HCT116 (cell line): ENCODE results near the gene CAMK2N2. TPM values are rescaled to one million over a fixed set of nuclear protein-coding genes. Genes with fewer than 3 reads are reported as not detected.

Experiments
- ATAC-seq: fragments of 200-7000 bp; cut with Tn5 transposase; 2 replicates; pipeline ENCODE4 v1.9.1; 2020; ENCODE audit warnings: mild to moderate bottlenecking, moderate library complexity
- BruUV-seq: library from RNA; stranded (reverse); fragments of 400-500 nt; replicated peaks from 2 replicates; lab custom pipeline; 2021; lab: Mats Ljungman, UMichigan
- CTCF ChIA-PET: fragments of 300-600 bp; sonication (Branson Sonifier 250); formaldehyde crosslinking; loops from one replicate; lab custom pipeline; 2021; ENCODE audit warnings: antibody characterized with exemption; lab: Charles Lee
- POLR2A ChIA-PET: fragments of 300-600, 350-600 bp; sonication (Branson Sonifier 250); formaldehyde crosslinking; loops from one replicate; lab custom pipeline; 2021; ENCODE audit warnings: antibody characterized with exemption; lab: Charles Lee
- RAD21 ChIA-PET, 2 experiments: fragments of 300-600 bp; sonication (Branson Sonifier 250); formaldehyde crosslinking; loops; one replicate each; lab custom pipeline; 2023; ENCODE audit warnings: low total read pairs in 2 of 2; ENCODE audit not compliant: uncharacterized antibody in 2 of 2, unreplicated experiment in 2 of 2, low non-redundant PET in 1 of 2; lab: Charles Lee
- DNase-seq: peaks from one replicate; pipeline ENCODE4 v3.0.0-alpha.2; 2010; ENCODE audit warnings: low read depth, low spot score
- H2AFZ ChIP-seq: fragments of 200-600 bp; shearing (Covaris generic), sonication (generic); 2 replicates; pipeline ENCODE4 v1.6.1; 2017; ENCODE audit warnings: low read depth, mixed run types, mixed read lengths, antibody characterized with exemption, low read length; ENCODE audit not compliant: poor library complexity, severe bottlenecking
- H3K27ac ChIP-seq: 2 replicates; pipeline ENCODE4 v1.5.1; 2012; ENCODE audit warnings: low read depth, low read length
- H3K27me3 ChIP-seq: fragments of 200-600 bp; sonication (generic); 2 replicates; pipeline ENCODE4 v1.6.1; 2016; ENCODE audit warnings: mixed run types, low read length, mixed read lengths; ENCODE audit not compliant: insufficient read depth
- H3K36me3 ChIP-seq, 2 experiments: fragments of 200-500 bp in 1 of 2; fragments of 200-600 bp in 1 of 2; sonication (Bioruptor generic) in 1 of 2; sonication (generic) in 1 of 2; 2 replicates each; pipeline versions ENCODE4 v1.5.1 to v1.6.1; 2014 to 2016; ENCODE audit warnings: low read length in 2 of 2, inconsistent platforms in 1 of 2, mixed read lengths in 1 of 2, mixed run types in 1 of 2; ENCODE audit not compliant: insufficient read depth in 2 of 2, control insufficient read depth in 1 of 2
- H3K4me1 ChIP-seq, 2 experiments: fragments of 200-600 bp in 1 of 2; sonication (generic) in 1 of 2; 2 replicates each; pipeline versions ENCODE4 v1.5.1 to v1.6.1; 2012 to 2017; ENCODE audit warnings: low read length in 2 of 2, inconsistent platforms in 1 of 2, mild to moderate bottlenecking in 1 of 2, mixed read lengths in 1 of 2, mixed run types in 1 of 2, moderate library complexity in 1 of 2; ENCODE audit not compliant: insufficient read depth in 2 of 2, control insufficient read depth in 1 of 2
- H3K4me2 ChIP-seq: fragments of 200-600 bp; sonication (generic); 2 replicates; pipeline ENCODE4 v1.6.1; 2017; ENCODE audit warnings: mixed run types, low read length, mixed read lengths
- H3K4me3 ChIP-seq, 2 experiments: fragments of 200-600 bp in 1 of 2; sonication (generic) in 1 of 2; replicated peaks in 1 of 2; 2 replicates each; pipeline ENCODE4 v1.5.1; 2011 to 2016; ENCODE audit warnings: low read length in 2 of 2, control low read depth in 1 of 2, low read depth in 1 of 2, mild to moderate bottlenecking in 1 of 2, mixed read lengths in 1 of 2, mixed run types in 1 of 2
- H3K79me2 ChIP-seq: fragments of 200-600 bp; sonication (generic); 2 replicates; pipeline ENCODE4 v1.6.1; 2017; ENCODE audit warnings: mild to moderate bottlenecking, mixed run types, low read length, moderate library complexity, mixed read lengths; ENCODE audit not compliant: insufficient read depth
- H3K9ac ChIP-seq: fragments of 200-600 bp; sonication (generic); 2 replicates; pipeline ENCODE4 v1.6.1; 2016; ENCODE audit warnings: low read length, mixed read lengths
- H3K9me2 ChIP-seq: fragments of 200-600 bp; sonication (generic), shearing (Covaris generic); 2 replicates; pipeline ENCODE4 v1.6.1; 2017; ENCODE audit warnings: mixed run types, mild to moderate bottlenecking, moderate library complexity; ENCODE audit not compliant: insufficient read depth
- H3K9me3 ChIP-seq, 2 experiments: fragments of 200-500 bp in 1 of 2; fragments of 200-600 bp in 1 of 2; sonication (Bioruptor generic) in 1 of 2; sonication (generic) in 1 of 2; 2 replicates each; pipeline ENCODE4 v1.6.1; 2014 to 2017; ENCODE audit warnings: low read length in 2 of 2, mixed read lengths in 2 of 2, inconsistent platforms in 1 of 2, low read depth in 1 of 2, mild to moderate bottlenecking in 1 of 2, mixed run types in 1 of 2, moderate library complexity in 1 of 2; ENCODE audit not compliant: control insufficient read depth in 1 of 2, insufficient read depth in 1 of 2
- H4K20me1 ChIP-seq: fragments of 200-600 bp; sonication (generic), shearing (Covaris generic); 2 replicates; pipeline ENCODE4 v1.6.1; 2017; ENCODE audit warnings: mixed run types, mild to moderate bottlenecking, moderate library complexity; ENCODE audit not compliant: insufficient read depth
- ATF3 ChIP-seq: IDR thresholded peaks from 2 replicates; pipeline ENCODE4 v1.6.1; 2012
- CBX3 ChIP-seq: IDR thresholded peaks from 2 replicates; pipeline ENCODE4 v1.6.1; 2012; ENCODE audit warnings: low read depth
- CEBPB ChIP-seq: IDR thresholded peaks from 2 replicates; pipeline ENCODE4 v1.6.1; 2012; ENCODE audit warnings: low read depth
- EGR1 ChIP-seq: IDR thresholded peaks from 2 replicates; pipeline ENCODE4 v1.6.1; 2012; ENCODE audit warnings: low read depth
- EZH2 ChIP-seq: fragments of 200-600 bp; sonication (generic); IDR thresholded peaks from 2 replicates; pipeline ENCODE4 v1.6.1; 2017; ENCODE audit warnings: antibody characterized with exemption, mixed run types
- EZH2phosphoT487 ChIP-seq: fragments of 200-600 bp; IDR thresholded peaks from 2 replicates; pipeline ENCODE4 v1.6.1; 2018; ENCODE audit warnings: antibody characterized with exemption, borderline replicate concordance
- FOSL1 ChIP-seq: IDR thresholded peaks from 2 replicates; pipeline ENCODE4 v1.6.1; 2012; ENCODE audit warnings: low read depth
- JUND ChIP-seq: IDR thresholded peaks from 2 replicates; pipeline ENCODE4 v1.6.1; 2012
- MAX ChIP-seq: IDR thresholded peaks from 2 replicates; pipeline ENCODE4 v1.6.1; 2012
- POLR2A ChIP-seq: IDR thresholded peaks from 2 replicates; pipeline ENCODE4 v1.7.0; 2011; ENCODE audit warnings: borderline replicate concordance; ENCODE audit not compliant: insufficient read depth, insufficient read length; ENCODE audit errors: extremely low read depth
- POLR2AphosphoS5 ChIP-seq: IDR thresholded peaks from 2 replicates; pipeline ENCODE4 v1.6.1; 2011; ENCODE audit warnings: mild to moderate bottlenecking, low read depth, low read length, moderate library complexity
- RAD21 ChIP-seq: IDR thresholded peaks from 2 replicates; pipeline ENCODE4 v1.6.1; 2012; ENCODE audit warnings: low read depth, mild to moderate bottlenecking
- REST ChIP-seq: IDR thresholded peaks from 2 replicates; pipeline ENCODE4 v1.6.1; 2012; ENCODE audit warnings: low read depth
- SP1 ChIP-seq: IDR thresholded peaks from 2 replicates; pipeline ENCODE4 v1.6.1; 2012; ENCODE audit warnings: low read depth
- TCF7L2 ChIP-seq: IDR thresholded peaks from 2 replicates; pipeline ENCODE4 v1.7.0; 2011; ENCODE audit warnings: borderline replicate concordance, inconsistent platforms; ENCODE audit not compliant: insufficient read depth, insufficient read length; ENCODE audit errors: extremely low read depth
- YY1 ChIP-seq: IDR thresholded peaks from 2 replicates; pipeline ENCODE4 v1.6.1; 2011; ENCODE audit warnings: low read length, low read depth, moderate library complexity, mild to moderate bottlenecking; ENCODE audit not compliant: insufficient replicate concordance; ENCODE audit errors: extremely low read depth
- ZBTB33 ChIP-seq: IDR thresholded peaks from 2 replicates; pipeline ENCODE4 v1.6.1; 2011; ENCODE audit warnings: mild to moderate bottlenecking, low read length, moderate library complexity; ENCODE audit not compliant: insufficient replicate concordance; ENCODE audit errors: extremely low read depth
- ZFX ChIP-seq: fragments of 450-650 bp; IDR thresholded peaks from 2 replicates; pipeline ENCODE4 v1.6.1; 2017
- ZNF274 ChIP-seq: fragments of 200-500 bp; sonication (Bioruptor generic); IDR thresholded peaks from 2 replicates; pipeline ENCODE4 v1.6.1; 2014; ENCODE audit warnings: mild to moderate bottlenecking, low read depth, low read length, inconsistent platforms
- intact Hi-C: fragments of 100-400 bp; cut with micrococcal nuclease; formaldehyde crosslinking; loops from 2 replicates; pipeline ENCODE4 v1.10.0; 2022
- total RNA-seq: library from RNA; stranded (reverse); gene quantifications from one replicate; pipeline ENCODE4 v1.2.1, GENCODE V29; 2021; ENCODE audit not compliant: unreplicated experiment

CAMK2N2 gene
- total RNA-seq, 1 experiment from 2014 or later, result 5.1 TPM

GRCh38 chr3:184300378-184300720, 39.0 kb upstream of the CAMK2N2 start:
- no peak overlapping the region for H2AFZ ChIP-seq
- no peaks in the 10 kb centered on the region for H3K9me3 ChIP-seq
- no peaks in the 10 kb centered on the region for H4K20me1 ChIP-seq
- H3K9ac ChIP-seq, result peak overlapping the region; percentile 91
- POLR2A ChIA-PET, result no interaction called here
- no peaks in the 10 kb centered on the region for H3K27me3 ChIP-seq
- no peak for TF ChIP-seq POLR2AphosphoS5
- TF ChIP-seq RAD21, result no peak
- TF ChIP-seq ZNF274, result no peak
- no peak for TF ChIP-seq FOSL1
- TF ChIP-seq REST, result no peak
- TF ChIP-seq JUND, result no peak; the same call in 1 of the 2 replicates
- TF ChIP-seq ZBTB33, result no peak
- TF ChIP-seq ZFX, result no peak
- TF ChIP-seq ATF3, result no peak
- TF ChIP-seq CBX3, result no peak
- no peak for TF ChIP-seq YY1
- TF ChIP-seq CEBPB, result no peak
- no peak for TF ChIP-seq EZH2
- no peak for TF ChIP-seq TCF7L2
- no peak for TF ChIP-seq EGR1
- no peak for TF ChIP-seq POLR2A
- no peak for TF ChIP-seq EZH2phosphoT487
- TF ChIP-seq MAX, result no peak
- TF ChIP-seq SP1, result no peak
- CTCF ChIA-PET, result no interaction called here
- no peaks in the 10 kb centered on the region for H3K9me2 ChIP-seq
- H3K4me3 ChIP-seq, result peak overlapping the region; percentile 72 to 84
- no peak for DNase-seq
- peaks cover 52% of the 10 kb centered on the region for H3K79me2 ChIP-seq
- intact Hi-C loops, result no loop called here
- H3K36me3 ChIP-seq, result peaks cover 41 to 42% of the 10 kb centered on the region in 2 experiments
- peaks cover 4 to 14% of the 10 kb centered on the region in 2 experiments for H3K4me1 ChIP-seq
- BruUV-seq, result no TSS peak
- H3K4me2 ChIP-seq, result peak overlapping the region; percentile 91
- ATAC-seq, result no peak
- RAD21 ChIA-PET, result no interaction called here
- H3K27ac ChIP-seq, result no peak overlapping the region
